Testis (tissue), 3 donors: ENCODE measurements around the gene SLC6A14. TPM values are rescaled to one million over a fixed set of nuclear protein-coding genes. Genes with fewer than 3 reads are reported as not detected.

ENCODE experiments used
- polyA plus RNA-seq: library from polyadenylated mRNA; stranded (reverse); fragments of 350-450 nt; fragmentation: Illumina TruSeq; extraction: RNeasy Lipid Tissue Mini Kit (QIAGEN cat#74804); gene quantifications from one replicate; pipeline ENCODE4 v1.2.3, GENCODE V29; 2014; ENCODE audit warnings: low read depth, low replicate concordance; ENCODE audit not compliant: insufficient read depth
- small RNA-seq, 2 donors: library from RNA; depleted of rRNA; stranded (forward); fragments of <200 nt; gene quantifications; one replicate each; pipeline ENCODE3, GENCODE V24; 2016
- total RNA-seq, 2 donors: library from RNA; depleted of rRNA; stranded (reverse); fragments of >200 nt; gene quantifications; one replicate each; pipeline ENCODE4 v1.2.3, GENCODE V29; 2016

SLC6A14 gene
- total and polyA plus RNA-seq, 3 donors from 2014 or later, result not detected

Small RNA genes within 50 kb of the gene (small RNA-seq; reads per million reads assigned to genes)
- gene RNU6-154P, result 0 reads per million in 2 donors

Other genes with a start within 250 kb of the SLC6A14 start
- gene CT83, start 26.4 kb downstream of the SLC6A14 start, total RNA-seq, result 10 to 100 TPM; 22.7 to 61.7 TPM
- 58.1 TPM for gene CT83, start 26.4 kb downstream of the SLC6A14 start, polyA plus RNA-seq